Spleen (tissue), 13 donors: Measurements from ENCODE around the gene SLC25A18. TPM values are rescaled to one million over a fixed set of nuclear protein-coding genes. Genes with fewer than 3 reads are reported as not detected.
"Not testable (repeated sequence)": the region's sequence is repeated elsewhere in the genome, so short reads cannot be mapped to it uniquely, and the experiment has no call there.

Source experiments
- DNase-seq: peaks from one replicate; pipeline ENCODE4 v3.0.0-alpha.2; 2020
- H3K27ac ChIP-seq, 8 donors: fragments of 200-600 bp; sonication (generic) in 7 of 8; 1 replicate in 4 of 8; 2 replicates in 4 of 8; pipeline versions ENCODE4 v1.5.0 to v1.8.0; 2016 to 2021; ENCODE audit warnings: inconsistent platforms in 4 of 8, mild to moderate bottlenecking in 4 of 8, moderate library complexity in 1 of 8
- H3K27me3 ChIP-seq, 7 donors: fragments of 200-600 bp; sonication (generic) in 6 of 7; replicated peaks in 1 of 7; 1 replicate in 4 of 7; 2 replicates in 3 of 7; pipeline versions ENCODE4 v1.5.0 to v1.8.0; 2016 to 2021; ENCODE audit warnings: inconsistent platforms in 3 of 7, mild to moderate bottlenecking in 1 of 7
- H3K36me3 ChIP-seq, 6 donors: fragments of 200-600 bp; sonication (generic) in 5 of 6; 1 replicate in 4 of 6; 2 replicates in 2 of 6; pipeline versions ENCODE4 v1.5.0 to v1.8.0; 2016 to 2021; ENCODE audit warnings: inconsistent platforms in 2 of 6
- H3K4me1 ChIP-seq, 6 donors: fragments of 200-600 bp; sonication (generic) in 5 of 6; 1 replicate in 3 of 6; 2 replicates in 3 of 6; pipeline versions ENCODE4 v1.5.0 to v1.8.0; 2016 to 2021; ENCODE audit warnings: inconsistent platforms in 3 of 6
- H3K4me3 ChIP-seq, 8 donors: fragments of 200-600 bp; sonication (generic) in 7 of 8; 1 replicate in 4 of 8; 2 replicates in 4 of 8; pipeline versions ENCODE4 v1.5.0 to v1.8.0; 2016 to 2021; ENCODE audit warnings: inconsistent platforms in 4 of 8, mild to moderate bottlenecking in 4 of 8, moderate library complexity in 2 of 8
- H3K9me3 ChIP-seq, 8 donors: fragments of 200-600 bp; sonication (generic) in 7 of 8; 1 replicate in 4 of 8; 2 replicates in 4 of 8; pipeline versions ENCODE4 v1.5.0 to v1.8.0; 2016 to 2021; ENCODE audit warnings: inconsistent platforms in 4 of 8
- CTCF ChIP-seq, 11 experiments: fragments of 200-600 bp in 7 of 11; fragments of 450-650 bp in 4 of 11; sonication (generic) in 4 of 11; IDR thresholded peaks in 8 of 11; conservative IDR thresholded peaks in 3 of 11; 1 replicate in 7 of 11; 2 replicates in 4 of 11; pipeline versions ENCODE4 v1.4.0 to v1.8.0; 2016 to 2021; ENCODE audit warnings: antibody characterized with exemption in 11 of 11, inconsistent platforms in 4 of 11, mild to moderate bottlenecking in 1 of 11
- POLR2A ChIP-seq, 3 donors: fragments of 450-650 bp; IDR thresholded peaks; one replicate each; pipeline ENCODE4 v1.5.1; 2017; ENCODE audit warnings: antibody characterized with exemption in 3 of 3, mild to moderate bottlenecking in 1 of 3
- POLR2AphosphoS5 ChIP-seq, 3 donors: sonication (generic); formaldehyde crosslinking; IDR thresholded peaks; one replicate each; pipeline ENCODE4 v1.5.1; 2017; ENCODE audit warnings: antibody characterized with exemption in 3 of 3
- WGBS, 5 donors: extraction: QIAGEN DNeasy Blood & Tissue Kit in 3 of 5; methylation state at CpG; one replicate each; pipeline versions ENCODE4 v1.1.5 to v1.1.7; 2013 to 2018; 5-methylcytosine and 5-hydroxymethylcytosine counted together
- intact Hi-C: fragments of 100-400 bp; cut with DNase I; formaldehyde crosslinking; loops from one replicate; pipeline ENCODE4 v1.15.0; 2023; ENCODE audit warnings: low total_unique reads
- long read RNA-seq, 2 donors: transcript quantifications; one replicate each; lab custom pipeline, GENCODE V29; 2026
- polyA plus RNA-seq, 3 donors: library from polyadenylated mRNA; stranded (reverse); fragments of 200-250 nt; gene quantifications; one replicate each; pipeline ENCODE4 v1.2.1, GENCODE V29; 2013
- total RNA-seq, 7 donors: library from RNA; depleted of rRNA in 3 of 7; stranded (reverse); fragments of >200 nt in 3 of 7; fragmentation: NEBNext Ultra II Directional in 4 of 7; extraction: Animal tissue kit (Norgen Biotek cat#: 25700) in 4 of 7; gene quantifications; one replicate each; pipeline versions ENCODE4 v1.1.0 to v1.2.1, GENCODE V29; 2016 to 2021
- donor health status: healthy with polysubstance abuse.
- donor health status: DM: no; HTN: no; CAD: no; lungs with moderate emphysema.
- donor health status: DM: no; HTN: no; CAD: no.
- donor health status: Bipolar disorder and iron deficiency.
- donor health status: healthy.
- donor health status: DM: no; HTN: no; CAD: no.
- donor health status: DM: yes; HTN: yes; CAD: no.

Gene SLC25A18
- total RNA-seq (10 to 100 TPM in 1 of 7 donors, 1 to 10 TPM in 4, under 1 TPM in 2; 0.13 to 12.3 (median 5.5) TPM), polyA plus RNA-seq (1 to 10 TPM; 2.9 to 3.4 (median 3.1) TPM)
- long read RNA-seq, donor 1, partial matches to known transcripts: 83 of 83 reads
- long read RNA-seq, donor 1, other reads (novel, unspliced or antisense): 0 of 83 reads
- long read RNA-seq, donor 2: 0 reads

- 62 to 80% (median 64%) methylated on average over 17 of the region's 17 CpGs for WGBS, 5 donors
- Histone ChIP-seq H3K27me3 (no peaks in the 10 kb centered on the region), H3K4me3 (peak within 1 kb of the TSS in 2 of 8 donors; percentile 14 to 39), H3K27ac (peak within 1 kb of the TSS in 7 of 8 donors; percentile 16 to 79 (median 70)), H3K9me3 (no peaks in the 10 kb centered on the region), H3K4me1 (peaks cover 0 to 14% (median 0%) of the 10 kb centered on the region in 6 donors), H3K36me3 (no peaks in the 10 kb centered on the region)
- DNase-seq: peak; percentile 9
- intact Hi-C loops: no loop called here
- TF ChIP-seq POLR2AphosphoS5 (IDR thresholded peaks at IDR 0.05) (peak; percentile 60 to 83 (median 78)), POLR2A (IDR thresholded peaks at IDR 0.05) (no peak)
Measured at GRCh38 chr22:17562906-17563870, at the start of gene SLC25A18. Gene SLC25A18, plus strand, starts transcription at chr22:17563498. Its CDS starts 16,447 bp downstream, at chr22:17579945.

DNA sequence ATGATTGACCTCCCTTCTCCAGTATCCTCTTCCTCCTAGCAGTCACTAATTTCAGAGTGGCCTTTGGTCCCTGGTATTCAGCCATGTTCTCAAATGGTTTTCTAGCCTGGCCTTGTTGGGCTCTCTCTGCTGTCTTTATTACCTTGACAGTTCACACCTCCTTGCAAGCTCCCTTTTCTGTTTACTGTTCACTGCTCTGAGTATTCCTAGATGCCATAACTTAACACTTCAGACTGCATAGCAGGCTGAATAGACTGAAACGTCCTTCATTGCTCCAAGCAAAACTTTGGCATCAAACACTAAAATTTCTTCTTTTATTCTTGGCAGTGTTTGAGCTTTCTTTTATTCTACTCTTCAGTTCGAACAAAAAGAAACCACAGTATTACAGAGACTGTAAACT is 49.7 kb upstream of the SLC25A18 start:
- Histone ChIP-seq H3K27ac (no peak overlapping the region), H3K4me1 (no peaks in the 10 kb centered on the region), H3K4me3 (no peak overlapping the region), H3K27me3 (no peaks in the 10 kb centered on the region), H3K9me3 (no peaks in the 10 kb centered on the region), H3K36me3 (no peaks in the 10 kb centered on the region)
- 54 to 67% (median 64%) methylated on average over 2 of the region's 2 CpGs for WGBS, 5 donors
- DNase-seq: no peak
- intact Hi-C loops: no loop called here
- TF ChIP-seq CTCF (IDR thresholded peaks at IDR 0.05 in 8 of 11, conservative IDR thresholded peaks at IDR 0.05 in 3 of 11) (no peak), POLR2A (IDR thresholded peaks at IDR 0.05) (no peak), POLR2AphosphoS5 (IDR thresholded peaks at IDR 0.05) (no peak)

GRCh38 chr22:17514084-17514483 is 49.2 kb upstream of the SLC25A18 start:
- Histone ChIP-seq H3K4me3 (no peak overlapping the region), H3K9me3 (no peaks in the 10 kb centered on the region), H3K27me3 (no peaks in the 10 kb centered on the region), H3K36me3 (no peaks in the 10 kb centered on the region), H3K4me1 (no peaks in the 10 kb centered on the region), H3K27ac (no peak overlapping the region)
- DNase-seq: no peak
- intact Hi-C loops: no loop called here
- TF ChIP-seq POLR2AphosphoS5 (IDR thresholded peaks at IDR 0.05) (no peak), CTCF (IDR thresholded peaks at IDR 0.05 in 8 of 11, conservative IDR thresholded peaks at IDR 0.05 in 3 of 11) (no peak)
- WGBS, 5 donors: 79 to 95% (median 91%) methylated on average over 7 of the region's 7 CpGs

GRCh38 chr22:17518406-17518805 is 44.9 kb upstream of the SLC25A18 start:
- Histone ChIP-seq H3K27ac (no peak overlapping the region), H3K4me3 (no peak overlapping the region), H3K4me1 (no peaks in the 10 kb centered on the region), H3K9me3 (no peaks in the 10 kb centered on the region), H3K36me3 (no peaks in the 10 kb centered on the region), H3K27me3 (peaks cover 0 to 3% (median 0%) of the 10 kb centered on the region in 7 donors)
- no peak for DNase-seq
- intact Hi-C loops: no loop called here
- WGBS, 5 donors: 70 to 80% (median 76%) methylated on average over 3 of the region's 3 CpGs
- no peak for TF ChIP-seq POLR2A (IDR thresholded peaks at IDR 0.05)
- no peak for TF ChIP-seq CTCF (IDR thresholded peaks at IDR 0.05 in 8 of 11, conservative IDR thresholded peaks at IDR 0.05 in 3 of 11)
- no peak for TF ChIP-seq POLR2AphosphoS5 (IDR thresholded peaks at IDR 0.05)

GRCh38 chr22:17521971-17522370 is 41.3 kb upstream of the SLC25A18 start:
- DNase-seq, intact Hi-C loops, H3K27ac ChIP-seq, H3K36me3 ChIP-seq, H3K4me3 ChIP-seq, H3K9me3 ChIP-seq, H3K4me1 ChIP-seq: not testable (repeated sequence)
- H3K27me3 ChIP-seq: peaks cover 0 to 10% (median 0%) of the 10 kb centered on the region in 7 donors
- 86 to 95% (median 90%) methylated on average over 1 of the region's 1 CpG for WGBS, 5 donors
